Stimulated activated CD4-positive, alpha-beta T cell treated with anti-CD3 and anti-CD28 coated beads, Interleukin-1b, Interleukin-23, amount 100 ng/mL, for 24 hours (primary cell): Measurements from ENCODE around the gene SZRD1.
"Not testable (repeated sequence)": the region's sequence is repeated elsewhere in the genome, so short reads cannot be mapped to it uniquely, and the experiment has no call there.

ENCODE experiments used
- DNase-seq, 4 experiments: peaks; one replicate each; pipeline ENCODE4 v3.0.0-alpha.2; 2020; ENCODE audit warnings: low read depth in 4 of 4, low spot score in 1 of 4

SZRD1 gene, protein sequence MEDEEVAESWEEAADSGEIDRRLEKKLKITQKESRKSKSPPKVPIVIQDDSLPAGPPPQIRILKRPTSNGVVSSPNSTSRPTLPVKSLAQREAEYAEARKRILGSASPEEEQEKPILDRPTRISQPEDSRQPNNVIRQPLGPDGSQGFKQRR

DNA sequence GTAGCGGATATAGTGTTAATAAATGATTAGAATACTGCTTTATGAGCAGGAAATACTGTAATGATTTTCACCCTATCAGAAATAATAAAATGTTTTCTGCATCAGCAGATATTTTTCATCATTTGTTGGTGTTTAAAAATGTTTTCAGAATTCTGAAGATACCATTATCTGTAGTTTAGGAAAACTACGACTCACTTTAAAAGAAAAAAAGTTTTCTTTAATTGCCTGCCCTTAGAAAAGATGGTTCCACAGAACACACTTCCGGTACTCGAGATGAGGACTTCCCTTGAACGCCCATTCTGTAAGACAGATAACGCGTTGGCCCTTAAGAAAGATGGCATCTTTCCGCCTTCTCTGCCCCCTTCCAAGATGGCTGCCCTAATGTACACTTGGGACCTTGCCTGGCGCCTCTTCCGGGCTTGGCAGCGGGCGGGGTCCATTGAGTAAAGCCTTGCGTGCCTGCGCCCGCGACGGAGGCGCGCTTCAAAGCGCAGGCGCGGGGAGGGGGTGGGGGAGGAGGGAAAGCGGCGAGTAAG lies at the start of gene SZRD1:
Gene SZRD1 (plus strand): TSS at position 521 of the 536 bp plus-strand sequence. CDS start 16 bp downstream, outside the sequence.
- peak; percentile 69 to 93 (median 77) for DNase-seq

DNA sequence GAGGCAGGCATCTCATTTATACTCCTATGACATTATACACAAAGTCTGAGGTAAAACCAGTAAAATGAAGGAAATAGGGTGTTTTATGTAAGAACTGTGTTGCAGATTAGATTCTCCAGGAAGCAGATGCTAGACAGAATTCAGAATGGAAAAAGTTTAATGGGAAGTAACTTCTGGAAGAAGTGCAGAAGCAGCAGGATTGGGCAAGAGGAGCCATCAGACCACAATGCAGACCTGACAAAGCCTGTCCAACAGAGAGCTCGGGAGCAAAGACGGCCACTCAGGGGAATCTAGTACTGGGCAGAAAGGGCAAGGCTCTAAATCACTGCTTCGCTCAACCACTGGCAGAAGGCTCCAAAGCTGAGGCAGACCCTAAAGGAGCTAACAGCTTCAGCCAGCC lies 48.5 kb upstream of the SZRD1 start:
- DNase-seq, result no peak

DNA sequence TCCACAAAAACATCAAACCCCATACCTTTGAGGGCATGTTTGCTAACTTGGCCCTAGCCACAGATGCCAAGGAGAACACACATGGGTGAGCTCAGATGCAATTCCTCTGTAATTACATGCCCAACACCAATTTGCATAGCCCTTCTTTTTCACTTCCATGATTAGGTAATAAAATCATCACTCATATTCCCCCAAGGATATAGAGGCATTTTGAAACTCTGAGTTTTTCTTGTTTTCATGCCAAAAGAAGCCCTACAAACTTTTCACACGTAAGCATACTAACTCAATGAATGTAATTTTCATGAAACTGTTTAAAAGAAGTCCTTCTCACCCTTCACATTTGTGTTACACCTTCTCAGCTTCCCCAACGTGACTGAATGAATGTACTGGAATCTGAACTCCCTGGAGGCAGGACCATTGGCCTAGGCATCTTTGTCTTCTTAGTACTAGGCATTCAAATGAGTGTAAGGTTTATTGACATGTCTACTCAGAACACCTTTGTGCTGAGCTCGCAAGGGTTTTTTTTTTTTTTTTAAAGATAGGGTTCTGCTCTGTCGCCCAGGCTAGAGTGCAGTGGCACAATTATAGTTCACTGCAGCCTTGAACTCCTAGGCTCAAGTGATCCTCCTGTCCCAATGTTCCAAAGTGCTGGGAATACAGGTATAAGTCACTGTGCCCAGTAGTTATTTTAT lies 45.7 kb upstream of the SZRD1 start:
- DNase-seq, result no peak

DNA sequence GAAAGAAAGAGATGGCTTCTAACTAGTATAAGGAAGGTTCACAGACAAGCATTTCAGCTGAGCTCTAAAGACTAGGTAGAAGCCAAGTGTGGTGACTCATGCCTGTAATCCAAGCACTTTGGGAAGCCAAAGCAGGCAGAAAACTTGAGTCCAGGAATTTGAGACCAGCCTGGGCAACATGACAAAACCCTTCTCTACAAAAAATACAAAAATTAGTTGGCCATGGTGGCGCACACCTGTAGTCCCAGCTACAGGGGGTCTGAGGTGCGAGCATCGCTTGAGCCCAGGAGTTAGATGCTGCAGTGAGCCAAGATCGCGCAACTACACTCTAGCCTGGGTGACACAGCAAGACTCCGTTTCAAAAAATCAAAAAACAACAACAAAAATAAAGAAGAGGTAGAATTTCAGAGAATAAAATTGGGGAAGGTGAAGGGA lies 42.6 kb upstream of the SZRD1 start:
- no peak for DNase-seq

DNA sequence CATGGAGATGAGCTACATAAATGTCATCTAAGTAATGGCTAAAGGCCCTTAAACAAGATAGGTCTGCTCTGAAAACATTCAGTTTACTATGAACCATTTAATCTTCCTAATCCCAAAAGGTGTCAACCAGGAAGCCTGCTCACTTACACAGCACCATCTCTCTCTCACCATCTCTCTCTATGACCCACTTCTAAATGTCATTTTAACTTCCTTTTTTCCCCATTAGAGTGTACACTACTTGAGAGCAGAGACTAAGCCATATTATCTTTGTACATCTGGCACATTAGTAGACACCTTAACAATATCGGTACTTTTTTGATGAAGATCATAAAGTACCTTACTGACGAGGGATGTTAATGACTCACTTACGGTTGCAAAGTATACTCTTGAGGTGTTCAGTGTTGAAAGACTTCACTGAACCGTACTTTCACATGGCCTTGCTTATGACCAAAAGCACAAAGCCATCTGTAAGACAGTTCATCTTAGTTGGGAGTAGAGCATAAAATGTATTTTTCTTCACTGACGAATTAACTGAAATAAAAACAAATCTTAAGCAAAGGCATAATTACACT lies 40.1 kb upstream of the SZRD1 start:
- DNase-seq, result no peak

DNA sequence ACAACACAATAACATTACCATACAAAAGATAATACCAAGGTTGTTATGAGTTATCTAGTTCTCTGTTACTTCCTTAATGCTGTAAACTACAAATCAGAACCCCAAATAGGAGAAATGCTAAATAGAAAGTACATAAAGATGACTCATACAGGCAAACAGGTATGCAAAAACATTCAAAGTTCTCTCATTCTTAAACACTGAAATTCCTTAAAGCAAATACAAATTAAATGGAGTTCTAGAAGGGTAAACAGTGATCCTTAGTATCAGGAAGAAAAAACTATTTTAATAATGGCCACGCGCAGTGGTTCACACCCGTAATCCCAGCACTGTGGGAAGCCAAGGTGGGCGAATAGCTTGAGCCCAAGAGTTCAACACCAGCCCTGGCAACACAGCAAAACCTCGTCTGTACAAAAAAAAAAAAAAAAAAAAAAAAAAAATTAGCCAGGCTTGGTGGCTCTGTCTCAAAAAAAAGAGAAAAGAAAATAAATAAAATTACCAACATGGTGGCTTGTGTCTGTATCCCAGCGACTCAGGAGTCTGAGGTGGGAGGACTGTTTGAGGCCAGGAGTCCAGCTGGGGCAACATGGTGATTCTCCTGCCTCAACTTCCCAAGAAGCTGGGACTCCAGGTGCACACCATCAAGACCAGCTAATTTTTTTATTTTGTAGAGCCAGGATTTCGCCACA lies 32.2 kb upstream of the SZRD1 start:
- DNase-seq, result no peak

DNA sequence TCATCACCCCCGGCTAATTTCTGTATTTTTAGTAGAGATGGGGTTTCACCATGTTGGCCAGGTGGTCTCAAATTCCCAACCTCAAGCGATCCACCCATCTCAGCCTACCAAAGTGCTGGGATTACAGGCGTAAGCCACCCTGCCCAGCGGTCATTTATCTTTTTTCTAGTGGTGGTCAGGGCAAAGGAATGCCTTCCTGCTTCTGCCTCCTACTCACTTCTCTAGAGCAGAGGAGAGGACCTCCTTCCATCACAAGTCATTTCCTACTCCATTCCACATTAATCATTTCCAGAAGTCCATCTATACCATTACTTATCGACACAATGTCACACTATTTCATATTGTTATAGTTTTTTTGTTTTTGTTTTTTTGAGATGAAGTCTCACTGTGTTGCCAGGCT lies 28.1 kb upstream of the SZRD1 start:
- DNase-seq, result no peak

DNA sequence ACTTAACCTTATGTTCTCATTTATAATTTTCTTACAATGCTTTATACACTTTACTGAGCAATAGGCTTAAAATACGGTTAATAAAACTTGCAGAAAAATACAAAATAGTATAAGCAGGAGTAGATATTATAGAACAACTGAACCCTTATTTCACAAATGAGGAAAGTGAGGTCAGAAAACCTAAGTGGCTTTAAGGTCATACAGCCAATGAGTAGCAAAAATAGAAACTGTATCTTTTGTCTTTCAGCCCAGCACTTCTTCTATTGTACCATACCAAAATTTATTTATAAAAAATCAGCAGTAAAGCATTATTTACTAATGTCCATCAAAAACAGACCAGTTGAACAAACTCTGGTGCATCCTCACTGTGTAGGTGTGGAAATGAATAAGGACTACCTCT lies 26.4 kb upstream of the SZRD1 start:
- no peak for DNase-seq

DNA sequence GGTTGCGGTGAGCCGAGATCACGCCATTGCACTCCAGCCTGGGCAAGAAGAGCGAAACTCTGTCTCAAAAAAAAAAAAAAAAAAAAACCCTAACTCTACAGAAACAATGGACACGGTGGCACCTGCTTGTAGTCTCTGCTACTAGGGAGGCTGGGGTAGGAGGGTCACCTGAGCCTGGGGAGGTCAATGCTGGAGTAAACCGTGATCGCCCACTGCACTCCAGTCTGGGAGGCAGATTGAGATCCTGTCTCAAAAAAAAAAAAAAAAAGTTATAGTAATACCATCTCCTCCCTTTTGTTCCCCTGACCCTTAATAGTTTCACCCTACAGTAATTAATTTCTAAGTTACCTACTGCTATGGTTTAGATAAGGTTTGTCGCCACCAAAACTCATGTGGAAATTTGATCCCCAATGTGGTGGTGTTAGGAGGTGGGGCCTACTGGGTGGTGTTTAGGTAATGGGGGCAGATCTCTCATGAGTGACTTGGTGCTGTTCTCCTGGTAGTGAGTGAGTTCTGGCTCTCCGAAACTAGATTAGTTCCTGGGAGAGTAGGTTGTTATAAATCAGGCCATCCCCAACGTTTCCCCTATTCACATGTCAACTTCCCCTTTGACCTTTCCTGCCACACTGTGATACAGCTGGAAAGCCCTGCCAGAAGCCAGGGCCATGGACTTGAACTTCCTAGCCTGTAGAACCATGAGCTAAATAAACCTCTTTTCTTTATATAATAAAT lies 24.5 kb upstream of the SZRD1 start:
- DNase-seq, result no peak

DNA sequence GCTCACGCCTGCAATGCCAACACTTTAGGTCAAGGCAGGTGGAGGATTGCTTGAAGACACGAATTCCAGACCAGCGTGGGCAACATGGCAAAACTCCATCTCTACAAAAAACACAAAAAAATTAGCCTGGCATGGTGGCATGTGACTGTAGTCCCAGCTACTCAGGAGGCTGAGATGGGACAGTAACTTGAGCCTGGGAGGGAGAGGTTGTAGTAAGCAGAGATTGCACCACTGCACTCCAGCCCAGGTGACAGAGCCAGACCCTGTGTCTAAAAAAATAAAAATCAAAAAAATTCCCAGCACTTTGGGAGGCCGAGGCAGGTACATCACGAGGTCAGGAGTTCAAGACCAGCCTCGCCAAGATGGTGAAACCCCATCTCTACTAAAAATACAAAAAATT lies 23.8 kb upstream of the SZRD1 start:
- DNase-seq, result not testable (repeated sequence)

DNA sequence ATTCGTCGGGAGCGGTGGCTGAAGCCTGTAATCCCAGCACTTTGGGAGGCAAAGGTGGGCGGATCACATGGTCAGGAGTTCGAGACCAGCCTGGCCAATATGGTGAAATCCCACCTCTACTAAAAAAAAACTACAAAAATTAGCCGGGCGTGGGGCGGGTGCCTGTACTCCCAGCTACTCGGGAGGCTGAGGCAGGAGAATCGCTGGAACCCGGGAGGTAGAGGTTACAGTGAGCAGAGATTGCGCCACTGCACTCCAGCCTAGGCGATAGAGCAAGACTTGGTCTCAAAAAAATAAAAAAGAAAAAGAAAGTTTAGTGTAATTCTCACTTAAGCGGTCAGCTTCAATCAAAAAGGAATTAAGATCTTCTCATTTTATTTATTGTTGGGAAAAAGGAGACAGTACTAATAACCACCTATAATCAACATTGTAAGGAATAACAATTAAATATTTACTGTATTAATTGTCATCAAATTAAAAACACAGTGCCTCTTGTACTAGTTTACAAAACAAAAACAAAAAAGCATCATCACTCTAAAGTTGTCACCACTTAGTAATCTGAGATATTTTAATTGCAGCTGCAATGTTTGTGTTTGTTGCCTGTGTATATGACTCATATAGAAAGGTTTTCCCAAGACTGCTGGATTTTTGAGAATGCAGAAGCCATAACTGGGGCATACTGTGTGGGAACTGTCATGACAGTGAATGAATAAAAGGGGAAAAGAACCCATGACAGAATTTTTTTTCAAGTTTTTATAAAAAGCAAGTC lies 18.4 kb upstream of the SZRD1 start:
- DNase-seq, result no peak

DNA sequence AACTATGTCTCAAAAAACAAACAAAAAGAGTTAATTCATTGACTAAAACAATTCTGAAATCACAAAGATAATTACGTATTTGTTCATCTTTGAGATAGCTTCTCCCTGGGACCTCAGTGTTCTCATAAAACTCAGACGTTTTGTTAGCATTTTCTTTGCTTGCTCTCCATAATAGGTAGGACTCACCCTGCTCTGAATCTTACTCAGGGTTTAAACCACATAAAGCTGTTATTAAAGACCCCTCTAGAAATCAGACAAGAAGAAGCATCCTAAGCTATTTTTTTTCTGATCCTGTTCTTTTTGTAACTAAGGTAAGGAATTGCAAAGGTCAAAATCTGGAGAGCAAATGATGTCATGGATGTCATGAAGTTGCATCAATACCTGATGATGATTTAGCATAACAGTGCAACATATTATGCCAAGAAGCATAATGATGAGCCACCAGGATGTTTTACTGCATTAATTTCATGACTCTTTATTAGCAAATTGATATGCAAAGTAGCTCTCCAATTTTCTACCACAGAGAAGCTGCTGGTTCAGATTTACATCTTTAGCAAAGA lies 17.1 kb upstream of the SZRD1 start:
- no peak for DNase-seq

DNA sequence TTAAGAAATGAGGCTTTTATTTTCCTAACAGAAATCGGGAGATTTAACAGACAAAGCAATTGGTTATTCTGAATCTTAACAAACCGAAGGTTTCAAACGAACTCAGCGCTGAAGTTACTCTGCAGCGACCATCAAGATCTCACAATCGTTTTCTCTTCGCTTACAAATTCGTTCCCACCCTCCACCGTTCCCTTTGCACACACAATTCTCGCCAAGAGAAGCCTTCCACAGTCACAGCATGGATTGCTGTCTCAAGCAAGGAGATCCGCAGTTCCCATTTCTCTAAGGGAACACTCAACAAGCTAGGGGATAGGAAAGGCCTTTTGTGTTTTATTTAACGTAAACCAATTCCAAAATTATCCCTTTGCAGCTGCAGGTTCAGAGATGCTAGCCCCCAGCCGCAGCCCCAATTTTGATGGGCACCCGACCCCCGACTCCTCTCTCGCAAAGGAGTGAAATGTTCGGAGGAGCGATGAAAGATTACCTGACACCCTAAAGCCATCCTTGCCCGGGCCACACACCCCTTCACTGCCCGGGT lies 15.5 kb upstream of the SZRD1 start:
- DNase-seq, result no peak

DNA sequence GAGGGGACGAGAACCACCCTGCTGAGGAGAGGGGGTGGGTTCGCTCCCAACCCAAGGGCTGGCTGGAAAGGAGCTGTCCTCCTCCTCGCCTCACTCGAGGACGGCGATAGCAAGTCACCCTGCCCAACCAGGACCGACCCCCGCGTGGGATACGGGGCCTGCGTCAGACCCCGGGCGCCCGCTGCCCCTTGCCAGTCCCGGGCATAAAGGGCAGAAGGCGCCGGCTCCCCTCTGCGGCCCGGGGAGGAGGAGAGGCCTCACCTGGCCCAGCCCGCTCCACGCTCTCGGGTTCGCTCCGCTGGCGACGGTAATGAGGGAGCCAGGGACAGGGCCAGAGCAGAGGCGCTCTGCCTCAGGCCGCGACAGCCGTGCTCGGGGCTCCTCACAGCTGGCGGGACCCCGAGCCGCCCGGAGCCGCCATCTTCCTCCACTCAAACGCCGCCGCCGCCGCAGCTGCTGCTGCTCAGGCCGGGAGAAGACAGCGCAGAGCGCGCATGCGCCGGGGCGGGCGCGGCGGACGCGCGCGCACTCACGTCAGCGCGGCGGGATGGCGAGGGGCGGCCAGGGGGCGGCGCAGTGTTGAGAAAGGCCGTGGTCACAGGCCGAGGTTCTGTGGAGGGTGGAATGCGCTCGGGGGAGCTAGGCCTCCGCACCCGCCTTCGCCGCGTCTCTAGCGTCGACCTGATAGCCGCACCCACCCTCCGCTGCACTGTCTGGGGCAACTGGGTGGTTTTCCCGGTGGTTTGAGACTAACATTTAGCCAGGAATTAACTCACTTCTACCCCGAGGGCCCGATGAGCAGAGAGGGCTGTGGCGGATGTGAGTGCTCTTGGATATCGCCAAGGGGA lies 14.8 kb upstream of the SZRD1 start, which contains the start of gene FBXO42:
Gene FBXO42 (minus strand): TSS at position 487 of the 848 bp plus-strand sequence. CDS start 37,062 bp downstream, outside the sequence.
- DNase-seq, result peak; percentile 69 to 84 (median 82)

DNA sequence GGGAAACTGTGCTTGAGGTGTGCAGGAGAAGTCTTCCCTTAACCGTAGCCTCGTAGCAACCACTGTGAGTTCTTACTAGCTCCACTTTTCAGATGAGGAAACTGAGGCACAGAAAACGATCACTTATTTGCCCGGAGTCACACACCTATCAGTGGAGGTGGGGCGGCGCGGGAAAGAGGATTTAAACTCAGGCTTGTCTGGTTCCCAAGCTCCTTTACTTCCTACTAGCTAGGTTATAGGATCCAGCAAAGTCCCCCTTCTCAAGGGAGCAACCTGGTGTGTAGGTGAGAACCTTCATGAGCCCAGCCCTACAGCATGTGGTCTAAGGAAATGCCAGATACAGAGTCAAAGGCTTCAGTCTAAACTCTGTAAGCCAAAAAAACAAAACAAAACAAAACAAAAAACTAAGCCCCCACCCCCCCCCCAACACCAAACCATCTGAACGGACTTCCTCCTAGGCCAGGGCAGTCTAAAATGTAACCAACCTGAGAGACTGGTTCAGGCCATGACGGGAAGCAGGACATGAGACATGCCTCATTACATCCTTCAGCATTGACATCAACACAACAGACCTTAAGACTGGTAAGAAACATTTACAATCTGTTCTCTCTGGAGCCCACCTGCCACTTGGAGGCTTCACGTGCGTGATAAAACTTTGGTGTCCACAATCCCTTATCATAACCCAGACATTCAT lies 14.1 kb upstream of the SZRD1 start:
- no peak for DNase-seq

DNA sequence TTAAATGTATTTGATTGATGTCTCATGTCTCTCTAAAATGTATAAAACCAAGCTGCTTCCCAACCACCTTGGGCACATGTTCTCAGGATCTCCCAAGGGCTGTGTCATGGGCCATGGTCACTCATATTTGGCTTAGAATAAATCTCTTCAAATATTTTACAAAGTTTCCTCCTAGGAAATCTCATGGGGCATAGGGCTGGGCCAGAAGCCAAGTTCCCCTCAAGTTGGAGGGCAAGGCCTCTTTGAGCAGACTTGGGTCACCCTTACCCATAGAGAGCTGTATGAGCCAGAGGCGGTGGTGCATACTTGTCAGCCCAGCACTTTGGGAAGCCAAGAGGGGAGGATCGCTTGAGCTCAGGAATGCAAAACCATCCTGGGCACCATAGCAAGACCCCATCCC lies 12.4 kb upstream of the SZRD1 start:
- no peak for DNase-seq

DNA sequence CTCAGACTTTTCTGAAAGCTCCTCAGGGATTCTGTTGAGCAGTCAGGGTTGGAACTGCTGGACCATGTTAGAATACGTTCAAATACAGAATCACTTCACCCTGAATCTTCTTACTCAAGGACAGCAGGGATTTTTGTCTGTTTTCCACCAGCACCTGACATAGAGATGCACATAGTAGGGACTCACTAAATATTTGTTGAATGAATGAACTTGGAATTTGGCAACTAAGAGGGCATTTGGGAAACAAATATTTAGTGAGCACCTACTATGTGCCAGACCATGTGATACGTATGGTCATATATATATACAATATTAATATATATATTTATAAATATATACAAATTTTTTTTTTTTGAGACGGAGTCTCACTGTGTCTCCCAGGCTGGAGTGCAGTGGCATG lies 10.2 kb upstream of the SZRD1 start:
- DNase-seq, result no peak

DNA sequence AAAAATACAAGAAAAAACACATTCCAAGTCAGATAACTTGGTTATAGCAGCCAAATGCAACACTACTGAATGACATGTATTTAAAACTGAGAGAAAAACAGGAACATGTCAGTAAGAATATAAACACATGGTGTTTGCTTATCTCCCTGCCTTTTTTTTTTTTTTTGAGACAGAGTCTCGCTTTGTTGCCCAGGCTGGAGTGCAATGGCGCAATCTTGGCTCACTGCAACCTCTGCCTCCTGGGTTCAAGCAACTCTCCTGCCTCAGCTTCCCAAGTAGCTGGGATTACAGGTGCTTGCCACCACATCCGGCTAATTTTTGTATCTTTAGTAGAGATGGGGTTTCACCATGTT lies 1.9 kb upstream of the SZRD1 start:
- DNase-seq, result not testable (repeated sequence)
